GM23248 (cell line): ENCODE measurements around the gene CD70. TPM values are rescaled to one million over a fixed set of nuclear protein-coding genes. Genes with fewer than 3 reads are reported as not detected.
A peak's percentile ranks its signal among the peaks of the same experiment; 100 is the strongest.

Experiments
- DNase-seq: peaks from one replicate; pipeline ENCODE4 v3.0.0-alpha.2; 2015
- H2AFZ ChIP-seq: fragments of 200-600 bp; sonication (generic); 2 replicates; pipeline ENCODE4 v1.6.1; 2016; ENCODE audit warnings: antibody characterized with exemption
- H3F3A ChIP-seq: fragments of 200-600 bp; sonication (generic); 2 replicates; pipeline ENCODE4 v1.6.1; 2016; ENCODE audit warnings: mild to moderate bottlenecking, antibody characterized with exemption, mixed run types; ENCODE audit not compliant: insufficient read depth
- H3K27ac ChIP-seq: fragments of 200-600 bp; sonication (generic); 2 replicates; pipeline ENCODE4 v1.5.1; 2016; ENCODE audit warnings: mild to moderate bottlenecking
- H3K27me3 ChIP-seq: fragments of 200-600 bp; sonication (generic); replicated peaks from 2 replicates; pipeline ENCODE4 v1.6.1; 2016; ENCODE audit warnings: mild to moderate bottlenecking; ENCODE audit not compliant: insufficient read depth
- H3K36me3 ChIP-seq: fragments of 200-600 bp; sonication (generic); 2 replicates; pipeline ENCODE4 v1.6.1; 2016; ENCODE audit warnings: low read depth, mild to moderate bottlenecking
- H3K4me1 ChIP-seq: fragments of 200-600 bp; sonication (generic); 2 replicates; pipeline ENCODE4 v1.6.1; 2016; ENCODE audit warnings: mild to moderate bottlenecking; ENCODE audit not compliant: insufficient read depth
- H3K4me2 ChIP-seq: fragments of 200-600 bp; sonication (generic); one replicate; pipeline ENCODE4 v1.6.1; 2016; ENCODE audit warnings: mild to moderate bottlenecking; ENCODE audit not compliant: unreplicated experiment
- H3K4me3 ChIP-seq: fragments of 200-600 bp; sonication (generic); 2 replicates; pipeline ENCODE4 v1.5.1; 2016; ENCODE audit warnings: mild to moderate bottlenecking
- H3K79me2 ChIP-seq: fragments of 200-600 bp; sonication (generic); 2 replicates; pipeline ENCODE4 v1.6.1; 2016; ENCODE audit warnings: mild to moderate bottlenecking; ENCODE audit not compliant: insufficient read depth
- H3K9ac ChIP-seq: fragments of 200-600 bp; sonication (generic); 2 replicates; pipeline ENCODE4 v1.6.1; 2016; ENCODE audit warnings: mild to moderate bottlenecking
- H3K9me2 ChIP-seq: fragments of 200-600 bp; sonication (generic); 2 replicates; pipeline ENCODE4 v1.6.1; 2016; ENCODE audit warnings: mixed run types, mild to moderate bottlenecking, moderate library complexity; ENCODE audit not compliant: insufficient read depth
- H3K9me3 ChIP-seq: fragments of 200-600 bp; sonication (generic); one replicate; pipeline ENCODE4 v1.6.1; 2017; ENCODE audit warnings: low read depth
- H4K20me1 ChIP-seq: fragments of 200-600 bp; sonication (generic); 2 replicates; pipeline ENCODE4 v1.6.0; 2016; ENCODE audit not compliant: insufficient read depth
- EZH2 ChIP-seq: fragments of 200-600 bp; sonication (generic); IDR thresholded peaks from 2 replicates; pipeline ENCODE4 v1.6.1; 2018; ENCODE audit warnings: antibody characterized with exemption, mild to moderate bottlenecking; ENCODE audit not compliant: insufficient read depth, poor library complexity, severe bottlenecking
- EZH2phosphoT487 ChIP-seq: fragments of 200-600 bp; sonication (generic); IDR thresholded peaks from 2 replicates; pipeline ENCODE4 v1.6.1; 2018; ENCODE audit warnings: antibody characterized with exemption, moderate library complexity, mild to moderate bottlenecking, low read depth; ENCODE audit not compliant: insufficient read depth
- WGBS, 2 experiments: methylation state at CpG; one replicate each; pipeline ENCODE4 v1.1.6; 2015 to 2017; ENCODE audit warnings: low lambda C conversion rate in 2 of 2, low coverage in 1 of 2; ENCODE audit errors: missing lambda C conversion rate in 2 of 2; 5-methylcytosine and 5-hydroxymethylcytosine counted together
- in situ Hi-C: fragments of 300-500 bp; cut with MboI; formaldehyde crosslinking; loops from 2 replicates; pipeline ENCODE4 v1.15.0; 2020
- polyA plus RNA-seq: library from polyadenylated mRNA; unstranded; fragments of >200 nt; fragmentation: Nextera tagmentation; extraction: Ambion mirVana; gene quantifications from 2 replicates; pipeline ENCODE4 v1.2.1, GENCODE V29; 2016
- total RNA-seq: library from RNA; depleted of rRNA; stranded (reverse); fragments of >200 nt; shearing (Covaris generic); gene quantifications from 2 replicates; pipeline ENCODE4 v1.2.3, GENCODE V29; 2014

The CD70 gene
- total and polyA plus RNA-seq, 2 experiments from 2014 or later: 0.20 TPM; not detected in 1

DNA sequence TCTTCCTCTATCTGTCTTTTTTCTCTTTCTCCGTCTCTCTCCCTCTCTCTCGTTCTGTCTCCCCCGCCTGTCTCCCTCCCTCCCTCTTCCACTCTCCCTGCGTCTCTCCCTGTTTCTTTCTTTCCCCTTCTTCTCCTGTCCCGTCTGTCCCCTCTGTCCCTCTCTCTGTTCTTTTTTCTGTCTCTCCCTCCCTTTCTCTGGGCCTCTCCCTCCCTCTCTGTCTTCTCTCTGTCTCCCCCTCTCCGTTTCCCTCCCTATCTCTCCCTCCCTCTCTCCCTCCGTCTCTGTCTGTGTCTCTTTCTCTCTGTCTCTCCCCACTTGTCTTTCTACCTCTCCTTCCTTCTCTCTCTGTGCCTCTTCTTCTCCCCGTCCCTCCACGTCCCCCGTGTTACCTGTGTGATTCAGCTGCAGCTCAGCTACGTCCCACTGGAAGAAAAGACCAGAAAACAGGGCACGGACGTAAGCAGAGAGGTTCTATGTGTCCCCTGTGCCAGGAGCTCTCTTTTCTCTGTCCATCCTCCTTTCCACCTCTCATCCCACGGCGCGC is 1.2 kb downstream of the CD70 start:
- Histone ChIP-seq H4K20me1 (no peaks in the 10 kb centered on the region), H3K9me3 (no peaks in the 10 kb centered on the region), H3K27ac (no peak overlapping the region), H3K79me2 (no peaks in the 10 kb centered on the region), H3K27me3 (peaks cover 70% of the 10 kb centered on the region), H3K9me2 (no peaks in the 10 kb centered on the region), H3F3A (no peaks in the 10 kb centered on the region), H2AFZ (no peak overlapping the region), H3K4me1 (0 out of 2 replicates have a peak, but pooled peaks cover 4% of the 10 kb centered on the region), H3K4me3 (no peak overlapping the region), H3K36me3 (no peaks in the 10 kb centered on the region), H3K9ac (no peak overlapping the region), H3K4me2 (no peak overlapping the region)
- no peak for DNase-seq
- WGBS, 2 experiments: 2% methylated on average over 10 to 16 of the region's 16 CpGs
- 0 out of 2 replicates have a peak, but pooled peaks have one; percentile 53 for TF ChIP-seq EZH2phosphoT487
- TF ChIP-seq EZH2: peak; percentile 35
- in situ Hi-C loops: no loop called here

DNA sequence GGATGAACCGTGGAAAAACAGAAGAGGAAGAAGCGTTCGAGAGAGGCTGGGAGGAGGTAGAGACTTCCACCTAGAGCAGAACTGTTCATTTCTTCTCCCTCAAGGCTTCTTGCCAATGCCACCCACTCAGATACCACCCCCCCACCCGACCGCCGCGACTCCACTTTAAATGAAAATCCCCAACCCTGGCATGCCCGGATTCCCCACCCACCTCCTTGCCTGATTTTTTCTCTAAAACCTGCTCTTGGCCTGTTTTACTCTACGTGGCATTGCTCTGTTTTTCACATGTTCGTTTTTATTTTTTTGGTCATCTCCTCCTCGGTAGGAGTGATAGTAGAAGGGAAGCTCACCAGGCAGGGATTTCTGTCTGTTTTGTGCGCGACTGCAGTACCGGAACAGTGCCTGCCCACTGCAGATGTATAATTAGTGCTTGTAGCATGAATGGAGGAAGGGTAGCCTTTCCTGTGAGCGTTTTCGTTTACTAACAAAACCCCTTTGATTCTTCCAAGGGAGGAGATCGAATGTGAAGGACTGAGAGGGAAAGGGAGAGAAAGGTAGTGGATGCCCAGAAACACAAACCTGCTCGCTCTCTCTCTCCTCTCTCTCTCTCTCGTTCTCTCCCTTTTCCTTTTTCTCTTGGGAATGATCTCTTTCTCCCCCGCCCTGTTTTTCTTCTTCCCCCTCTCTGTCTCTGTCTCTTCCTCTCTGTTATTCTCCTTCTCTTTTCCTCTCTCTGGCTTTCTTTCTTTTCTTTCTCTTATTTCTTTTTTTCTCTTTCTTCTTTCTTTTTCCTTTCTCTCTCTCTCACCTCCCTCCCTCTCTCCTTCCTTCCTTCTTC is 2.2 kb downstream of the CD70 start:
- no peak for TF ChIP-seq EZH2
- TF ChIP-seq EZH2phosphoT487: 0 out of 2 replicates have a peak, but pooled peaks have one; percentile 4
- in situ Hi-C loops: no loop called here

DNA sequence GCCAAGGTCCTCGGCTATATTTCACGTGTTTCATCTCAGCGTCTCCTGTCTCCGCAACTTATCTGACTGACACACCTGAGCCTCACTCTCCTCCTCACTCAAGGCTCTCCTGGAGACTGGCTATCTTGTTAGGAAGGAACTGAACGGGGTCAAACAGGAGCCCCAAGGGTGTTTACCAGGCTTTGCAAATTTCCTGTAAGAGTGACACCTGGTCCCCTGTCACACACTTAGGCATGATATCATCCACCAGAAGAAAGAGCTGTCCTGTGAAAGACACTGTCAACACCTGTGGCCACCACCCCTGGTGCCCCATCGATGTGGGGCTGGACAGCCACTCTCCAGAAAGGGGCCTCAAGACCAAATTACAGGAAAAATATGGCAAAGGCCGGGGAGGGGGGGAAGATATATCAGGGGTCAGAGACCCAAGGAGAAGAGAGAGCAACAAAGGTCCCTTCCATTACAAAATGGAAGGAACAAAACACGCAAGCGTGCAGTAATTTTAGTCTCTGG is 2.9 kb downstream of the CD70 start:
- in situ Hi-C loops: no loop called here
- Histone ChIP-seq H3K9me3 (no peaks in the 10 kb centered on the region), H4K20me1 (no peaks in the 10 kb centered on the region), H3K27me3 (peaks cover 58% of the 10 kb centered on the region), H3K4me2 (no peak overlapping the region), H3K9me2 (no peaks in the 10 kb centered on the region), H3K4me3 (no peak overlapping the region), H2AFZ (no peak overlapping the region), H3K27ac (no peak overlapping the region), H3K9ac (no peak overlapping the region), H3K79me2 (no peaks in the 10 kb centered on the region), H3F3A (no peaks in the 10 kb centered on the region), H3K4me1 (0 out of 2 replicates have a peak, but pooled peaks cover 4% of the 10 kb centered on the region), H3K36me3 (no peaks in the 10 kb centered on the region)
- TF ChIP-seq EZH2: no peak
- TF ChIP-seq EZH2phosphoT487: no peak
- DNase-seq: no peak
- 19 to 25% methylated on average over 9 of the region's 9 CpGs for WGBS, 2 experiments

More for the DNA sequence above, 2.2 kb downstream of the CD70 start:
- 16 to 19% methylated on average over 17 to 20 of the region's 20 CpGs for WGBS, 2 experiments
- Histone ChIP-seq H3K4me1 (0 out of 2 replicates have a peak, but pooled peaks cover 4% of the 10 kb centered on the region), H3K9me2 (no peaks in the 10 kb centered on the region), H3K79me2 (no peaks in the 10 kb centered on the region), H3K9ac (no peak overlapping the region), H4K20me1 (no peaks in the 10 kb centered on the region), H3K27ac (no peak overlapping the region), H3K4me2 (no peak overlapping the region), H3K27me3 (peaks cover 64% of the 10 kb centered on the region), H2AFZ (no peak overlapping the region), H3K4me3 (no peak overlapping the region), H3F3A (no peaks in the 10 kb centered on the region), H3K36me3 (no peaks in the 10 kb centered on the region), H3K9me3 (no peaks in the 10 kb centered on the region)
- peak; percentile 19 for DNase-seq

DNA sequence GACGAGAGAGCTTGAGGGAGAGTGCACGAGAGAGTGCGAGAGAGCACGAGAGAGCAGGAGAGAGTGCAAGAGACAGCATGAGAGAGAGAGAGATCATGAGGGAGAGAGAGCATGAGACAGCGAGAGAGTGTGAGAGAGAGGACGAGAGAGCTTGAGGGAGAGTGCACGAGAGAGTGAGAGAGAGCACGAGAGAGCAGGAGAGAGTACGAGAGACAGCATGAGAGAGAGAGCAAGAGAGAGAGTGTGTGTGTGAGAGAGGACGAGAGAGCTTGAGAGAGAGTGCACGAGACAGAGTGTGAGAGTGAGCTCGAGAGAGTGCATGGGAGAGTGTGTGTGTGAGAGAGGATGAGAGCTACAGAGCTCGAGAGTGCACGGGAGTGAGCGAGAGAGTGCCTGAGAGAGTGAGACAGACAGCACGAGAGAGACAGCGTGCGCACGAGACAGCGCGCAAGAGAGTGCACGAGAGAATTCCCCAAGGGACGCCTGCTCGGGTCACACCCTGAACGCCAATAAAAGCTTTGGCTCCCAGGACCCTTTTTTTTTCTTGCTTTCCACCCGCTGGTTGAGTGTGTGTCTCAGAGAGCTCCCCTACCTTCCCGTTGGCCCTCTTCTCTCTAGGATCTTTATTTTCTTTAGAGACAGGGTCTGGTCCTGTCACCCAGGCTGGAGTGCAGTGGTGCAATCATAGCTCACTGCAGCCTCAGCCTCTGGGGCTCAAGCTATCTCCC is 3.7 kb downstream of the CD70 start:
- TF ChIP-seq EZH2: no peak
- TF ChIP-seq EZH2phosphoT487: no peak
- DNase-seq: peak; percentile 64
- Histone ChIP-seq H3F3A (no peaks in the 10 kb centered on the region), H3K4me3 (peak overlapping the region; percentile 43), H2AFZ (peak overlapping the region; percentile 70), H3K9ac (no peak overlapping the region), H3K79me2 (no peaks in the 10 kb centered on the region), H3K27ac (no peak overlapping the region), H3K9me2 (no peaks in the 10 kb centered on the region), H3K4me2 (peak overlapping the region; percentile 81), H3K9me3 (no peaks in the 10 kb centered on the region), H3K27me3 (peaks cover 56% of the 10 kb centered on the region), H4K20me1 (no peaks in the 10 kb centered on the region), H3K4me1 (0 out of 2 replicates have a peak, but pooled peaks cover 4% of the 10 kb centered on the region), H3K36me3 (no peaks in the 10 kb centered on the region)
- in situ Hi-C loops: no loop called here
- 4 to 8% methylated on average over 16 to 27 of the region's 27 CpGs for WGBS, 2 experiments
